ENCODE data around the gene GPR142.

Gene GPR142

DNA sequence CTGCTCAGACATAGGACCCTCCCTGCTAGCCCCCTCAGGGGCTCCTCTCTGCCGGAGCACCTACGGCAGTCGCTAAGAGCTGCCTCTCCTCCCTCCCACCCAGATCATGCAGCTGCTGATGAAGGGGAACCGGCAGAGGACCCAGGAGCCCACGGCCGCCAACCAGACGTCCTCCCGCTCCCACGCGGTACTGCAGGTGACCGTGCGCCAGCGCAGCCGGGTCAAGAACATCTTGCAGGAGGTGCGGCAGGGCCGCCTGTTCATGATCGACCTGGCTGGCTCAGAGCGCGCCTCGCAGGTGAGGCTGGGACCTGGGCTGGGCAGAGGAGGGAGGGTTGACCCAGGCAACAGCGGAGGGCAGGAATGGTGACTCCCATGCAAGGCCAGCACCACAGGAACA, 22.6 kb upstream of the GPR142 start:
- no peak for DNase-seq (ENCODE audit: extremely low read depth in 1 of 2, low read depth in 1 of 2)

DNA sequence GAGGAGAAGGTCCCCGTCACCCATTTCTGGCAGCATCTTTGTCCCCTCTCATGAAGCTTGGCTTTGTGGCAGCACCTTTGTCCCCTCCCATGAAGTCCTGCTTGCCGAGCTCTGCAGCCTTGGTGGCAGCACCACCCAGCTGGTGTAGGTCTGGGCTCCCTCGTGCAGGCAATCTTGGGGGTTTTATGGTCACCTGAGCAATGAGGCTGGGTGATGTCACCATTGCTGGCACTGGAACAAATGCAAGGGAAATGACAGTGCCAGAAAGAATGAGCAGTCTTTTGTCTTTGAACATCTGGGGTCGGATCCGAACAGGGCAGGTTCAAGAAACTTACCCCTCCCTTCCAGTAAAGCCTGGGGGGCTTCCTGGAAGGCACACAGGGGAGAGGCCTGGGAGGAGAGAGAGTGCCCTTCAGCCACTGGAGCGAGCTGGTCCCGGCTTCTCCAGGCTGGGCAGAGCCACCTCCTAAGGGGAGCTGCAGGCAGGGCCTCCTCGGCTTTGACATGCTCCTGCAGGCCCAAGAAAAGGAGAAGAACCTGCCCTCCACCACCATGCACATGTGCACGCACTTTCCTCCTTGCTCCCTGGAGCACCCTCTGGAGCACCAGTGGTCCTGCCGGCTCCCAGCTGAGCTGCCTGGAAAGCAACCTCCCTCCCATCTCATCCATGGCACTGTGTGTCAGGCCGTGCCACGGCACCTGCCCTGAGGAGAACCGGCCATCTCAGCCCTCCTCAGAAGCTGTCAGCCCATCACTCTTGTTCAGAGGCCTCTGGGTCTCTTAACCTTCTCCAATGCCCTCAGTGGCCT, 21.7 kb upstream of the GPR142 start:
- DNase-seq (ENCODE audit: extremely low read depth in 1 of 2, low read depth in 1 of 2) = no peak

DNA sequence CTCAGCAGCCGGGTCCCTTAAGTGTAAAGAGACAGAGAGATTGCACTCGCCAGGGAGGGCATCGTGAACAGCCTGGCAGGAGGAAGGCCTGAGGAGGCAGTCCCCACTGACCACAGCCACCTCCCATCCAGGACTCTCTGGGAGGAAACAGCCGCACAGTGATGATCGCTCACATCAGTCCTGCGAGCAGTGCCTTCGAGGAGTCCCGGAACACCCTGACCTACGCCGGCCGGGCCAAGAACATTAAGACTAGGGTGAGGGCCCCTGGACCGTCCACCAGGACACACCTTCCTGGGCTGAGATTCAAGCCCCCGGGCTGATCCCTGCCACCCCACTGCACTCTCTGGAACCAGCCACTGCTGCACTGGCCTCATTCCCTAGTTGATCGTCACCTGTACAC, 19.7 kb upstream of the GPR142 start:
- DNase-seq (ENCODE audit: extremely low read depth in 1 of 2, low read depth in 1 of 2) = no peak

DNA sequence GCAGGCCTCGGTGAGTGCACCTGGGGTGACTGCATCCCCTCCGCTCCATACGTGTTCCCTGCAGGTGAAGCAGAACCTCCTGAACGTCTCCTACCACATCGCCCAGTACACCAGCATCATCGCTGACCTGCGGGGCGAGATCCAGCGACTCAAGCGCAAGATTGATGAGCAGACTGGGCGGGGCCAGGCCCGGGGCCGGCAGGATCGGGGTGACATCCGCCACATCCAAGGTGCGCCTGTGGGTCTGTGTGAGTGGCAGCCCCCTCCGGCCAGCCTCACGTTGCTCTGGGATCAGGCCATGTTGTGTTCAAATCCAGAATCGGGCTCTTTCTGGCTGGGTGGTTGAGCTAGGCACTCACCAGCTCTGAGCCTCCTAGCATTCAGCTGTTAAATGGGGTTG, 18.2 kb upstream of the GPR142 start:
- DNase-seq (ENCODE audit: extremely low read depth in 1 of 2, low read depth in 1 of 2) = no peak

DNA sequence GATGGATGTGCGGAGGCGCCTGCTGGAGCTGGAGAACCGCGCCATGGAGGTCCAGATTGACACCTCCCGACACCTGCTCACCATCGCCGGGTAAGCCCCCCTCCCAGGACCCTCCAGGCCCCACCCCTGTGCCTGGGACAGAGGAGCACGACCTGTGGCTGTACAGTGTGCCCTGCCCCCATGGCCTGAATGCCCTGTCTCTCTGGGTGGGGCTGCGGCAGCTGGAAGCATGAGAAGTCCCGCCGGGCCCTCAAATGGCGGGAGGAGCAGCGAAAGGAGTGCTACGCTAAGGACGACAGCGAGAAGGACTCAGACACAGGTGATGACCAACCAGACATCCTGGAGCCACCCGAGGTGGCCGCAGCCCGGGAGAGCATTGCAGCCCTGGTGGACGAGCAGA, 16.8 kb upstream of the GPR142 start:
- no peak for DNase-seq (ENCODE audit: extremely low read depth in 1 of 2, low read depth in 1 of 2)

DNA sequence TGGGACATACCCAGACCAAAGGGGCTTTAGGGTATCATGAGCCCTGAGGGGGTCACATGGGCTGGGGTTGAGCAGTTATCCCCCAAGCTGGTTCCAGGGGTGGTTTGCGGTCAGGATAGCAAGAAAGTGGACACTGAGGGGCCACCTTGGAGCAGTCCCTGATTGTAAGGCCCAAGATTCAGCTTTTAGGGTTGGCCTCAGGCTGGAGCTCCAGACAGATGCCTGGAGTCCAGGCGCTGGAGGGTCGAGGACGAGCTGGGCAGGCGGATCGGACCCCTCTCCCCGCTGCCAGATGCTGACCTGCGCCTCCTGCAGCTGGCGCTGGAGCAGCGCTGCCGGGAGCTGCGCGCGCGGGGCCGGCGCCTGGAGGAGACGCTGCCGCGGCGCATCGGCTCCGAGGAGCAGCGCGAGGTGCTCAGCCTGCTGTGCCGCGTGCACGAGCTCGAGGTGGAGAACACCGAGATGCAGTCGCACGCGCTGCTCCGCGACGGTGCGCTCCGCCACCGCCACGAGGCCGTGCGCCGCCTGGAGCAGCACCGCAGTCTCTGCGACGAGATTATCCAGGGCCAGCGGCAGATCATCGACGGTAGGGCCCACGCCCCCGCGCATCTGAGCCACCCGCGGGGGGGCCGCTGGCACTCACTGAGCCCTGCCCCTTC, 15.6 kb upstream of the GPR142 start:
- no peak for DNase-seq (ENCODE audit: extremely low read depth in 1 of 2, low read depth in 1 of 2)

DNA sequence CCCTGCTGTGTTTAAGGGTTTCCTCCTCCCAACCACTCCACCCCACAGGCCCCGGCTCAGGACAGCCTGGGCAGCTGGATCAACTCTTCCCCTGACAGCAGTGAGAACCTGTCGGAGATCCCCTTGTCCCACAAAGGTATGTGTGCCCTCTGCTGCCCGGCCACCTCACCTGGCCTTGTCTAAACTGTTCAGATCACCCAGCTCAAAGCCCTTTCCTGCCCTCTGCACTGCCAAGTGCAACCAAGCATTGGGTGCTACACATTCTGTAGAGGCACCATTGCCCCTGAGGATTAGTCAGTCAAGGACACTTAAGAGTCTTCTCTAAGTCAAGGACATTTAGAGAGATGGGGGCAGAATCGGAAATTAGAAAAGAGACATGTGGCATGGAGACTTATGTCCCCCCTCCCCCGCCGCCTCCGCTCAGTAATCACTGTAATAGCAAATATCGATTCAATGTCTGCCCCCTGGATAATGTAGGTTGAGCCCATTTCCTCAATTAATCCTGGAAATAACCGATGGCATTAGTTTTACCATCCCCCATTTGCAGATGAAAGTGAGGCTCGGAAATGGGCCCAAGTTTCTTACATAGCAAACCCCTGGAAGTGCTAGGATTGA, 13.8 kb upstream of the GPR142 start:
- DNase-seq (ENCODE audit: extremely low read depth in 1 of 2, low read depth in 1 of 2) = no peak

DNA sequence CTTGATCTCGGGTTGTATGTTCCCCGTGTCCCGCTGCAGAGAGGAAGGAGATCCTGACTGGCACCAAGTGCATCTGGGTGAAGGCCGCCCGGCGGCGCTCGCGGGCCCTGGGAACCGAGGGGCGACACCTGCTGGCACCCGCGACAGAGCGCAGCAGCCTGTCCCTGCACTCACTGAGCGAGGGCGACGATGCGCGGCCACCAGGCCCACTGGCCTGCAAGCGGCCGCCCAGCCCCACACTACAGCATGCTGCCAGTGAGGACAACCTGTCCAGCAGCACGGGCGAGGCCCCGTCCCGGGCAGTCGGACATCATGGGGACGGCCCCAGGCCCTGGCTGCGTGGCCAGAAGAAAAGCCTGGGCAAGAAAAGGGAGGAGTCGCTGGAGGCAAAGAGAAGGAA, 13.2 kb upstream of the GPR142 start:
- DNase-seq (ENCODE audit: extremely low read depth in 1 of 2, low read depth in 1 of 2) = peak in 1 of 2 donors; percentile 35

DNA sequence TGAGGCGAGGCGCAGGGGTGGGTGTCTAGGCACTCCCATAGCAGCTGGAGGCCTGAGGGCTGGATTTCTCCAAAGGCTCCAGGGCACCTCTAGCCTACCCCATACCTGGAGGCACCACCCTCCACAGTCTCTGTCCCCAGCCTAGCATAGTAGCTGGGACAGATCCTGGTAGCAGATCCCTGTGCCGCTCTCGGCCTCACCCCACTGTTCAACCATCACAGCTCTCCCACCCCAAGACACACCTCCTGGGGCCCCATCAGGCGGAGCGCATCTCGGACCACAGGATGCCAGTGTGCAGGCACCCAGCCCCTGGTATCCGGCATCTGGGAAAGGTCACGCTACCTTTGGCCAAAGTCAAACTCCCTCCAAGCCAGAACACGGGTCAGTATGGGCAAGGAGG, 12.7 kb upstream of the GPR142 start:
- no peak for DNase-seq (ENCODE audit: extremely low read depth in 1 of 2, low read depth in 1 of 2)

DNA sequence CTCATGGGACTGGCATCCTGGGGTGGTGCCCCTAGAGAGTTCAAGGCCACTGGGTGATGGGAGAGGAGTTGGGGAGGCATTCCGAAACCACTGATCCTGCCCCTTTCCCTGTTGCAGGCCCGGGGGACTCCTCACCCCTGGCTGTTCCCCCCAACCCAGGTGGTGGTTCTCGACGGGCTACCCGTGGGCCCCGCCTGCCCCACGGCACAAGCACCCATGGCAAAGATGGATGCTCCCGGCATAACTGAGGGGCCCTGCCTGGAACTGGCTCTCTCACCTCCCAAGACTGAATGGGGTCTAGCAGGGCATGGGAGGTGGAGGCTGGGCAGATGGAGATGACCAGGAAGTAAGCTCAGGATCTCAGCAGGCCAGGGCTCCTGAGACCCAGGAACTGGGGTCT, 12.2 kb upstream of the GPR142 start:
- no peak for DNase-seq (ENCODE audit: extremely low read depth in 1 of 2, low read depth in 1 of 2)

DNA sequence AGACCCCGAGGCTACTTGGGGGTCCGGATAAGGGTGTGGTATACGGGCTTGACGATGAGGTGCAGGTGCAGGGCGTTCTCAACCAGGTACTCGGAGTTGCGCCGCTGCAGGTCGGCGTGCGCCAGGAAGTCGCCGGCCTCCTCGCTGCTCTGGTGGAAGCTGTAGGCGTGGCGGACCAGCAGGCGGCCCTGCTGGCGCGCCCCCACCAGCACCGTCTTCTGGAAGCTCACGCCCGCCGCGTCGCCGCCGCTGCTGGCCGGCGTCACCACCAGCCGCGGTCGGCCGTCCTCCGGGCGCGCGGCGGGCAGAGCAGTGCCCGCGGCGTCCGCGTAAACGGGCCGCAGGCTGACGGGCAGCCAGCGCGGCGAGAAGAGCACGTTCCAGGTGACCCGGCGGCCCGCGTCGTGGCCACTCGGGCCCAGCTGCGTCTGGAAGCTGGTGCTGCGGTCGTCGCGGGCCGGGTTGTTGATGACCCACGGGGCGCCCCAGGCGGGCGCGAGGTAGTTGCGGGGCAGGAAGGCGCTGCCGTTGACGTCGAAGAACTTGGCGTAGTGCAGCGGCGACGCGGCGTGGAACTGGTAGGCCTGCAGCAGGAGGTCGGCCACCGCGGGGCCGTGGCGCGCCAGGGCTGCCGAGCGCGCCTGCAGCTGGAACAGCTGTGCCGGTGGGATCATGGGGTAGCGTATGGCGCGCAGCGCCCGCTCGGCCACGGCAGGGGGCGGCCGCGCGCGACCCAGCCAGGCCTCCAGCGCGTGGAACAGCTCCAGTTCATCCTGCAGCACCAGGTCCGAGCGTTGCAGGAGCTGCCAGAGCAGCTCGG, 10.4 kb upstream of the GPR142 start:
- no peak for DNase-seq (ENCODE audit: extremely low read depth in 1 of 2, low read depth in 1 of 2)

DNA sequence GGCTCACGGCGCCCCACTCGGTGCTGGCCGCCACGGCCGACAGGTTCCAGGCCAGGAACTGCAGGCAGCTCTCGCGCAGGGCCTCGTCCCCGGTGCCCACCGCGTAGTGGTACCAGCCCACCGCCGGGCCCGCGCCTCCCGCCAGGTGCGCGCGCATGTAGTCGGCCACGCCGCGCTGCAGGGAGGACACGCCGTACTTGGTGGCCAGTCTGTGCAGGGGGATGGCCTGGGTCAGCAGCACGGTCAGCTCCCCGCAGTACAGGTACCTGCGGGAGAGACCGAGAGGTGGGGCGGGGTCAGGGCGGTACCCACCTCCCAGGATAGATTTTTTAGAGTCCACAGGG, 9.9 kb upstream of the GPR142 start:
- DNase-seq (ENCODE audit: extremely low read depth in 1 of 2, low read depth in 1 of 2) = no peak

DNA sequence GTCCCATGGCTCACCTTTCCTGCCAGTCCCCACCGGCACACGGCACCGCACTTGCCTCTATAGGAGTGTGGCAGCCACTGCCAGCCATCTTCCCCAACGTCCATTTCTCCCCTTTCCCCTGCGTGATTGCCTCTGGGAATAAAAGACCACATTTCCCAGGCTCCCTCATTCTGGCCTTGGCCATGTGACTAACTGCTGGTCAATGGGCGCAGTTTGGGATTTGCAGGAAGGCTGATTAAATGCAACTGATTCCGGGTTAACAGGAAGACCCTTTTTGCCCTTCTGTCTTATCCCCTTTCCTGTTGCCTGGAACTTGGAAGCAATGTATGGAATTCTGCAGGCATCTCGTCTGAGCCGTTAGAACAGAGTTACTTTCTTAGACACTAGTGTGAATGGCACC, 8.6 kb upstream of the GPR142 start:
- DNase-seq (ENCODE audit: extremely low read depth in 1 of 2, low read depth in 1 of 2) = no peak

DNA sequence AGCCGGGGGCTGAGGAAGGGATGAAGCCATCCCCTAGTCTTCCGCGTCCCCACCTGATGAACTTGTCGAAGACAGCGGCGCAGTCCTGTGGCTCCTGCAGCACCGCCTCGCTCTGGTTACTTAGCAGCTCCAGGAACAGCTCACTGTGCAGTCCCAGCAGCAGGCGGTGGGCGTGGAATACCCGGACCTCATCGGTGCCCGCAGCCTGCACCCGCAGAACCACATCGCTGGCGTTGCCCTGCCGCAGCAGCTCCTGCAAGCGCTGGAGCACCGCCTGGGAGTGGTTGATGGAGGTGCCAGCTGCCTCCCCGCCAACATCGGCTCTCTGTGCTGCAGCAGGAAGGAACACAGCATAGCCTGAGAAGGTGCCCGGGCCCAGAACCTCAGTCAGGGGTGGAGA, 7.4 kb upstream of the GPR142 start:
- DNase-seq (ENCODE audit: extremely low read depth in 1 of 2, low read depth in 1 of 2) = no peak

DNA sequence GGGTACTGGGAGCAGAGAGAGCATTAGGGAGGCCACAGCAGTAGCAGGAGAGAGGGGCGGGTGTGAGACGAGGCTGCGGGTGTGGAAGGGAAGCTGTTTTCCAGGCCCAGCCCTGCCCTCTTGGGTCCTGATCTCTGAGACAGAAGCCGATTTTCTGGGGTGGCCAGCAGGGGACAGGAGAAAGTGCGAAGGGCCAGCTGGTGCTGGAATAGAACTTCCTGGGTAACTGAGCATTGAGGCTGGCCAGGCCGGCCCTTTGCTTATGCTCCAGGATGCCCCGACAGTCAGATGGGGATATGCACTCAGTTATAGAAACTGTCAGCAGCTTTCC, 6.4 kb upstream of the GPR142 start:
- no peak for DNase-seq (ENCODE audit: extremely low read depth in 1 of 2, low read depth in 1 of 2)

DNA sequence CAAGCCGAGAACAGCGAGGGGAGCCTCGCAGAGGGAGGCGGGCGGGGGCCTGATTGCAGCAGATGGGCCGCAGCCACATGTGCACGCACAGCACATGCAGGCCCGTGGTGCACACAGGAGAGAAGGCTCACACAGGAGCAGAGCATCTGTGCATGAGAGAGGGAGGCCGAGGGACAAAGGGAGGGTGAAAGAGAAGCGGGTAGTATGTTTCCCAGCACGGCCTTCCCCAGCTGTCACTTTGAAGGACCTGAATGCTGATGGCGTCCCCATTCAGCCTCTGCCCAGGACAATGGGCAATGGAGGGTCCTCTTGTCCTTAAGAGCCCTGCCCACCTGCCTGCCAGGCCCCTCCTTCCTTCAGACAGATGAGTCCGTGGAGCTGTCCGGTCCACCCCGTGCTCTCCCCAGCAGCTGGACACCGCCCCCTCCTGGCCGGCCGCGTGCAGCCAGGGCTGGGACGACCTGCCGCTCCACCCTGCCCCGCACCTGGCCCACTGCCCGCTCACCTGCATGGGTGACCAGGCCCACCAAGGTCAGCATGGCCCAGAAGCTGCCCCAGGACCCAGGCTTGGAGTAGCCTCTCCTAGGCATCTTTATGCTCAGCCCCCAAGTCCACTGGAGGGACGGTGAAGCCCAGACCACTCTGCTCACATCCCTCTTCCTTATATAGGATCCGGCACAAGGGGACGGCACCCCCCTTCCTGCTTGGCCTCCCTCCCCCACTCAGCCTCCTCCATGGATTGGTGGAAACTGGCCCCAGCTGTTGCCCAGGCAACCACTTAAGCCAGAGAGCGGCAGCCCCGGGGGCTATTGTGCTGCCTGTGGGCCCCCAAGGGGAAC, 5.9 kb upstream of the GPR142 start, which contains the start of gene BTBD17:
Gene BTBD17 (minus strand): TSS at position 639 of the 839 bp plus-strand sequence. CDS start 49 bp downstream, at position 590.
- peak in 1 of 2 donors; percentile 30 for DNase-seq (ENCODE audit: extremely low read depth in 1 of 2, low read depth in 1 of 2)

DNA sequence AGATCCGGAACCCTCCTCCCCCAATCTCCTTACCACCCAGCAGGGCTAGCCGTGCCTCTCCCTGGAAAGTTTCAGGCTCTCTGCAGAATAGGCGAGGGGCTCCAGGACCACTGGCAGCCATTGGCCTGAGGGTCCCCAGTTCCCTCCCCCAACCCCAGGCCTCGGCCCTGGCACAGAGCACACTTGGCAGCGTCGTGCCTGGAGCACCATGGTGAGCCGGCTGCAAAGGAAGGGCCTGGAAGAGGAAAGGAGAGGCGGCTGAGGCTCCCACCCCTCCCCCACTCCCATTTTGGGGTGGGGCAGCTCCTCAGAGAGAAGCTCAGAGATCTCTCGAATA, 5.3 kb upstream of the GPR142 start:
- no peak for DNase-seq (ENCODE audit: extremely low read depth in 1 of 2, low read depth in 1 of 2)

DNA sequence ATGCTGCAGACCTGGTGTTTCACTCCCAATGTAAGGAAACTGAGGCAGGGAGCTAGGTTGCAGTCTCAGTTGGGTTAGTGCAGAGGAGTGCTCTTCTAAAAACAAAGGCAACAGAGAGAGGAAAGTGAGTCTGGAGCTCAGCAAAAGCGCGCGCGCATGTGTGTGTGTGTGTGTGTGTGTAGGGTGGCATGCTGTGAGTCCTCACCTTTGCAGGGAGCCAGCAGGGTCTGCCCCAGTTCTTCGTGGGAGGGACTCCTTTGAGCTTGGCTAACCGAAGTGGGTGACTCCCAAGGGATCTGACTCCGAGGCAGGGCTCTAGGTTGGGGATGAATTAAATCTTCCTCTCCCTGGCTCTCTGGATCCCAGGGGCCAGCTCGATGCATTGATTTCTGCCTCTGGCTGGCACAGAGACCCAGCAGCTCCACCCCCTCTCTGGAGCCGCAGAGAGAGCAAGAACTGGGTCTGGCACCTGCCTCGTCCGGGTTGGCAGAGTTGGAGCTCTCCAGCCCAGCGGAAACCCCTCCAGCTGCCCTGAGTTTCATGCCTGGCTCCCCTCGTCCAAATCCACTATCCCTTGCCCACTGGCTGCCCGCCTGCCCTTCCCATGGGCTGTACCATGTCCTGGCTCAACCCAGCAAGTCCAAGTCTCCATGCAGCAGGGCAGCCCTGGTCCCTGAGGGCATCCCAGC, 4.4 kb upstream of the GPR142 start:
- DNase-seq (ENCODE audit: extremely low read depth in 1 of 2, low read depth in 1 of 2) = no peak

DNA sequence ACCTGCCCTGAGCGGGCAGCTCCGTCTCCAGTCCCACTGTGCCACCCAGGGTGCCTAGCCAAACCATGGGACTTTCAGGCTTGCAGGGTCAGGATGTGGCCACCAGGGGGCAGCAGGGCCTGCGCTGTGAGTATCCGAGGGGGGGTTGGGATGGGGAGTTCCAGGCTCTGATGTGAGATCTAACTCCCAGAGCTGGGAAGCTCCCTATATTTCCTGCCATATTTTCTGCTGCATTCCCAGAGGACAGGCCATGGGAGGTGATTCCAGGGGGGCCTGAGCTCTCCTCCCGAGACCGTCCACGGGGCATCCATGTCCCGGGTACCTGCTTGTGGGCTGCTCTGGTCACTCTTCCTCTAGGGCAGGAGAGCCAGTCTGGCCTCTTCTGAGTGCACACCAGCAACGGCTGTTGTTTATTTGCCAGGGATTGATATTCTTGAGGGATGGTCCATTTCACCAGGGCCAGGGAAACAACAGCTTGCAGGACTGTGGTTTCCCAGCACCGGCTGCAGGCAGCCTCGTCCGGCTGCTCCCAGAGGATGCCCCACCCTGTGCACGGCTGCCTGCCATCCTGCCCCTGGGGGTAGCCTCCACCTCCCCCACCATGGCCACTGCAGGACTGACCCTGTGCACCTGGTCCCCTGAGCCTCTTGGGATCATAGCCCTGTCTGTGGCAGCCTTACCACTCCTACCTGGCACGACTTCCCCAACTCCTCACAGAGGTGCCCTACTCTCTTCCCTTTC, 1.2 kb downstream of the GPR142 start:
- DNase-seq (ENCODE audit: extremely low read depth in 1 of 2, low read depth in 1 of 2) = peak; percentile 25 to 68
